Neural crest cell (in vitro differentiated cells): ENCODE results near the gene PTPN12. TPM values are rescaled to one million over a fixed set of nuclear protein-coding genes. Genes with fewer than 3 reads are reported as not detected.

Source experiments
- DNase-seq: peaks from one replicate; pipeline ENCODE4 v3.0.0; 2021; ENCODE audit warnings: low read depth, mixed read lengths, low spot score
- H3K27ac Mint-ChIP-seq: one replicate; pipeline ENCODE4 v1.8.0; 2021; ENCODE audit warnings: mild to moderate bottlenecking, mixed read lengths; ENCODE audit not compliant: unreplicated experiment
- H3K27me3 Mint-ChIP-seq: 2 replicates; pipeline ENCODE4 v1.8.0; 2021; ENCODE audit warnings: low read depth, mild to moderate bottlenecking, mixed read lengths
- H3K36me3 Mint-ChIP-seq: 2 replicates; pipeline ENCODE4 v1.8.0; 2021; ENCODE audit warnings: low read depth, mild to moderate bottlenecking, mixed read lengths
- H3K4me1 Mint-ChIP-seq: 2 replicates; pipeline ENCODE4 v1.8.0; 2021; ENCODE audit warnings: mixed read lengths
- H3K4me3 Mint-ChIP-seq: one replicate; pipeline ENCODE4 v1.8.0; 2021; ENCODE audit warnings: mild to moderate bottlenecking, mixed read lengths
- H3K9me3 Mint-ChIP-seq: 2 replicates; pipeline ENCODE4 v1.8.0; 2021; ENCODE audit warnings: mixed read lengths
- CTCF ChIP-seq: fragments of 200-600 bp; sonication (generic); conservative IDR thresholded peaks from 2 replicates; pipeline ENCODE4 v1.5.0; 2021; ENCODE audit warnings: antibody characterized with exemption, mild to moderate bottlenecking
- total RNA-seq: library from RNA; stranded (reverse); gene quantifications from 2 replicates; pipeline ENCODE4 v1.2.1, GENCODE V29; 2021

Gene PTPN12
- total RNA-seq, 1 donor from 2014 or later: 88.2 TPM

GRCh38 chr7:77657427-77658224 lies 120.5 kb downstream of the PTPN12 start:
- TF ChIP-seq CTCF: peak; percentile 77
- no peaks in the 10 kb centered on the region for H3K9me3 Mint-ChIP-seq
- no peaks in the 10 kb centered on the region for H3K27me3 Mint-ChIP-seq
- no peak for DNase-seq
- H3K4me3 Mint-ChIP-seq: no peak overlapping the region
- no peaks in the 10 kb centered on the region for H3K4me1 Mint-ChIP-seq
- H3K36me3 Mint-ChIP-seq: peaks cover 5% of the 10 kb centered on the region
- H3K27ac Mint-ChIP-seq: no peak overlapping the region

- peaks cover 3% of the 10 kb centered on the region for H3K36me3 Mint-ChIP-seq
- H3K4me1 Mint-ChIP-seq: no peaks in the 10 kb centered on the region
- no peak for TF ChIP-seq CTCF
- DNase-seq: no peak
- no peaks in the 10 kb centered on the region for H3K9me3 Mint-ChIP-seq
- H3K27me3 Mint-ChIP-seq: no peaks in the 10 kb centered on the region
- H3K4me3 Mint-ChIP-seq: no peak overlapping the region
- no peak overlapping the region for H3K27ac Mint-ChIP-seq
These were observed 121.8 kb downstream of the PTPN12 start for GRCh38 chr7:77658928-77659327.

GRCh38 chr7:77661816-77662215 lies 124.7 kb downstream of the PTPN12 start:
- H3K4me1 Mint-ChIP-seq: no peaks in the 10 kb centered on the region
- no peak for DNase-seq
- no peak for TF ChIP-seq CTCF
- H3K9me3 Mint-ChIP-seq: no peaks in the 10 kb centered on the region
- no peaks in the 10 kb centered on the region for H3K27me3 Mint-ChIP-seq
- H3K4me3 Mint-ChIP-seq: no peak overlapping the region
- peaks cover 3% of the 10 kb centered on the region for H3K36me3 Mint-ChIP-seq
- H3K27ac Mint-ChIP-seq: no peak overlapping the region

GRCh38 chr7:77662869-77663268 lies 125.8 kb downstream of the PTPN12 start:
- DNase-seq: no peak
- TF ChIP-seq CTCF: no peak
- H3K27me3 Mint-ChIP-seq: no peaks in the 10 kb centered on the region
- no peaks in the 10 kb centered on the region for H3K9me3 Mint-ChIP-seq
- no peak overlapping the region for H3K27ac Mint-ChIP-seq
- no peaks in the 10 kb centered on the region for H3K36me3 Mint-ChIP-seq
- no peaks in the 10 kb centered on the region for H3K4me1 Mint-ChIP-seq
- no peak overlapping the region for H3K4me3 Mint-ChIP-seq

GRCh38 chr7:77664715-77665114 lies 127.6 kb downstream of the PTPN12 start:
- TF ChIP-seq CTCF: no peak
- H3K27ac Mint-ChIP-seq: no peak overlapping the region
- no peak overlapping the region for H3K4me3 Mint-ChIP-seq
- H3K27me3 Mint-ChIP-seq: no peaks in the 10 kb centered on the region
- H3K4me1 Mint-ChIP-seq: no peaks in the 10 kb centered on the region
- no peak for DNase-seq
- no peaks in the 10 kb centered on the region for H3K36me3 Mint-ChIP-seq
- H3K9me3 Mint-ChIP-seq: no peaks in the 10 kb centered on the region
